K562 (cell line): ENCODE data around the gene ABCB9. TPM values are rescaled to one million over a fixed set of nuclear protein-coding genes. Genes with fewer than 3 reads are reported as not detected.

Experiments
- ATAC-seq: fragments of 200-7000 bp; cut with Tn5 transposase; 3 replicates; pipeline ENCODE4 v1.9.1; 2020; ENCODE audit warnings: moderate library complexity
- BruUV-seq: library from RNA; stranded (reverse); fragments of 400-500 nt; replicated peaks from 2 replicates; lab custom pipeline; 2021; lab: Mats Ljungman, UMichigan
- CTCF ChIA-PET: fragments of 300-600 bp; formaldehyde crosslinking; extraction: SDS; loops from one replicate; lab custom pipeline; 2021; ENCODE audit warnings: low intra/inter-chr PET ratio; lab: Yijun Ruan, JAX
- POLR2A ChIA-PET: fragments of 300-600, 350-650 bp; sonication (Branson Sonifier 250); formaldehyde crosslinking; extraction: SDS; loops from one replicate; lab custom pipeline; 2021; ENCODE audit warnings: antibody characterized with exemption, inconsistent platforms; lab: Yijun Ruan, JAX
- DNase-seq, 4 experiments: peaks; one replicate each; pipeline versions ENCODE4 v3.0.0 to v3.0.0-alpha.2; 2011 to 2018; ENCODE audit warnings: low spot score in 3 of 4, mixed read lengths in 3 of 4; ENCODE audit errors: extremely low read depth in 1 of 4
- FAIRE-seq: peaks from 2 replicates; lab custom pipeline; 2011; peaks lifted over from hg19 to GRCh38; lab: Jason Lieb, UNC
- H2AFZ ChIP-seq: 2 replicates; pipeline ENCODE4 v1.6.0; 2011; ENCODE audit warnings: low read depth, low read length, control low read depth, inconsistent platforms
- H3K27ac ChIP-seq: fragments of 200-600 bp; 3 replicates; pipeline ENCODE4 v1.8.0; 2011; ENCODE audit warnings: low read depth, mild to moderate bottlenecking, control low read depth, inconsistent platforms, low read length, moderate library complexity, mixed read lengths; ENCODE audit errors: extremely low read depth
- H3K27me3 ChIP-seq, 2 experiments: fragments of 300-600 bp in 1 of 2; 2 replicates in 1 of 2; 3 replicates in 1 of 2; pipeline versions ENCODE4 v1.6.0 to v1.8.0; 2011; ENCODE audit warnings: inconsistent platforms in 2 of 2, low read length in 2 of 2, mild to moderate bottlenecking in 1 of 2, mixed read lengths in 1 of 2, moderate library complexity in 1 of 2; ENCODE audit not compliant: control insufficient read depth in 2 of 2, insufficient read depth in 2 of 2
- H3K36me3 ChIP-seq: fragments of 300-600 bp; 3 replicates; pipeline ENCODE4 v1.8.0; 2011; ENCODE audit warnings: mild to moderate bottlenecking, low read length, inconsistent platforms; ENCODE audit not compliant: control insufficient read depth, insufficient read depth
- H3K4me1 ChIP-seq, 2 experiments: fragments of 200-600 bp in 1 of 2; replicated peaks in 1 of 2; 2 replicates in 1 of 2; 3 replicates in 1 of 2; pipeline versions ENCODE4 v1.5.1 to v1.8.0; 2011; ENCODE audit warnings: inconsistent platforms in 2 of 2, low read length in 2 of 2, mild to moderate bottlenecking in 1 of 2, mixed read lengths in 1 of 2, moderate library complexity in 1 of 2; ENCODE audit not compliant: control insufficient read depth in 2 of 2, insufficient read depth in 2 of 2
- H3K4me2 ChIP-seq: 2 replicates; pipeline ENCODE4 v1.6.1; 2011; ENCODE audit warnings: low read length, control low read depth, inconsistent platforms, mixed read lengths; ENCODE audit not compliant: insufficient read depth
- H3K4me3 ChIP-seq: fragments of 200-600 bp; sonication (generic), shearing (Covaris generic); 2 replicates; pipeline ENCODE4 v1.5.1; 2016; ENCODE audit warnings: control low read depth, inconsistent platforms
- H3K79me2 ChIP-seq: fragments of 200-600 bp; 3 replicates; pipeline ENCODE4 v1.8.0; 2011; ENCODE audit warnings: low read length, inconsistent platforms; ENCODE audit not compliant: control insufficient read depth, insufficient read depth
- H3K9ac ChIP-seq, 2 experiments: 2 replicates each; pipeline versions ENCODE4 v1.6.0 to v1.6.1; 2011; ENCODE audit warnings: low read depth in 2 of 2, low read length in 2 of 2, control low read depth in 1 of 2, inconsistent platforms in 1 of 2, mild to moderate bottlenecking in 1 of 2, mixed read lengths in 1 of 2; ENCODE audit not compliant: insufficient read depth in 1 of 2
- H3K9me1 ChIP-seq: one replicate; pipeline ENCODE4 v1.6.0; 2011; ENCODE audit warnings: inconsistent platforms, mild to moderate bottlenecking, low read length, moderate library complexity; ENCODE audit not compliant: control insufficient read depth, insufficient read depth
- H3K9me3 ChIP-seq: replicated peaks from 2 replicates; pipeline ENCODE4 v1.5.1; 2011; ENCODE audit warnings: low read depth, low read length, inconsistent platforms; ENCODE audit not compliant: control insufficient read depth, insufficient read depth
- H4K20me1 ChIP-seq: replicated peaks from 2 replicates; pipeline ENCODE4 v1.6.1; 2011; ENCODE audit warnings: low read length, inconsistent platforms, mixed read lengths; ENCODE audit not compliant: control insufficient read depth, insufficient read depth
- ASH1L ChIP-seq: fragments of 450-650 bp; IDR thresholded peaks from 2 replicates; pipeline ENCODE4 v1.6.1; 2018; ENCODE audit warnings: borderline replicate concordance, mild to moderate bottlenecking, low read depth; ENCODE audit not compliant: partially characterized antibody
- ATF4 ChIP-seq: fragments of 450-650 bp; formaldehyde crosslinking; IDR thresholded peaks from 2 replicates; pipeline ENCODE4 v1.4.0; 2022; ENCODE audit warnings: mild to moderate bottlenecking, moderate library complexity
- BRD4 ChIP-seq: fragments of 200-600 bp; sonication (generic); IDR thresholded peaks from 2 replicates; pipeline ENCODE4 v1.6.1; 2017; ENCODE audit warnings: inconsistent platforms
- GTF2E2 ChIP-seq: fragments of 200-800 bp; sonication (Bioruptor generic); IDR thresholded peaks from 2 replicates; pipeline ENCODE4 v1.6.1; 2016; ENCODE audit warnings: missing genetic modification characterization, missing compliant biosample characterization
- ILF3 ChIP-seq: fragments of 450-650 bp; IDR thresholded peaks from 2 replicates; pipeline ENCODE4 v1.6.1; 2018; ENCODE audit warnings: antibody characterized with exemption, mild to moderate bottlenecking, moderate library complexity, borderline replicate concordance
- TAL1 ChIP-seq: fragments of 450-650 bp; IDR thresholded peaks from 2 replicates; pipeline ENCODE4 v1.6.1; 2016; ENCODE audit warnings: mild to moderate bottlenecking
- ZFP1 ChIP-seq: fragments of 450-650 bp; formaldehyde crosslinking; IDR thresholded peaks from 2 replicates; pipeline ENCODE4 v1.4.0; 2020; ENCODE audit warnings: mild to moderate bottlenecking, mixed read lengths
- ZNF140 ChIP-seq: fragments of 250-450 bp; sonication (Bioruptor Pico); IDR thresholded peaks from 2 replicates; pipeline ENCODE4 v1.8.0; 2021; ENCODE audit warnings: moderate library complexity, mild to moderate bottlenecking, inconsistent platforms
- ZNF830 ChIP-seq: fragments of 250-450 bp; sonication (Bioruptor Pico); IDR thresholded peaks from 2 replicates; pipeline ENCODE4 v1.5.0; 2021; ENCODE audit warnings: mild to moderate bottlenecking
- WGBS: fragments of 100-300 bp; shearing (Covaris generic); methylation state at CpG from one replicate; pipeline ENCODE4 v1.1.6; 2016; ENCODE audit warnings: low coverage, mixed read lengths; ENCODE audit not compliant: insufficient coverage; ENCODE audit errors: missing lambda C conversion rate; 5-methylcytosine and 5-hydroxymethylcytosine counted together
- in situ Hi-C: fragments of 300-500 bp; cut with MboI; formaldehyde crosslinking; loops from 4 replicates; pipeline ENCODE4 v1.15.0; 2018; ENCODE audit warnings: inconsistent platforms, mixed read lengths
- intact Hi-C: fragments of 100-400 bp; cut with micrococcal nuclease; formaldehyde crosslinking; loops from 2 replicates; pipeline ENCODE4 v1.14.2; 2022
- polyA plus RNA-seq, 8 experiments: library from polyadenylated mRNA; depleted of rRNA in 4 of 8; stranded (reverse) in 5 of 8; unstranded in 3 of 8; fragments of >200 nt; fragmentation: Nextera tagmentation in 2 of 8; fragmentation: Illumina TruSeq in 1 of 8; extraction: Ambion mirVana in 2 of 8; extraction: Trizol in 1 of 8; gene quantifications; 2 replicates each; pipeline versions ENCODE4 v1.2.1 to v1.2.3, GENCODE V29; 2011 to 2014; ENCODE audit warnings: inconsistent platforms in 1 of 8, missing spikeins in 1 of 8
- total RNA-seq, 7 experiments: library from RNA; depleted of rRNA in 6 of 7; stranded (reverse); fragments of >200 nt in 6 of 7; fragmentation: Illumina TruSeq in 2 of 7; extraction: Trizol in 2 of 7; gene quantifications; 2 replicates each; pipeline versions ENCODE4 v1.2.1 to v1.2.3, GENCODE V29; 2011 to 2021; ENCODE audit warnings: low replicate concordance in 1 of 7
- TF ChIP-seq, protein P1 (sequence below): sonication (generic); formaldehyde crosslinking; IDR thresholded peaks from 2 replicates; pipeline ENCODE4 v1.8.0; 2022; ENCODE audit warnings: mild to moderate bottlenecking, missing genetic modification reagents, borderline replicate concordance

The ABCB9 gene
- total and polyA plus RNA-seq, 9 of the 15 experiments (the other 6 are each of a cell fraction or from before 2014, with no cell fraction given), result 0.20 to 12.6 (median 6.2) TPM

DNA sequence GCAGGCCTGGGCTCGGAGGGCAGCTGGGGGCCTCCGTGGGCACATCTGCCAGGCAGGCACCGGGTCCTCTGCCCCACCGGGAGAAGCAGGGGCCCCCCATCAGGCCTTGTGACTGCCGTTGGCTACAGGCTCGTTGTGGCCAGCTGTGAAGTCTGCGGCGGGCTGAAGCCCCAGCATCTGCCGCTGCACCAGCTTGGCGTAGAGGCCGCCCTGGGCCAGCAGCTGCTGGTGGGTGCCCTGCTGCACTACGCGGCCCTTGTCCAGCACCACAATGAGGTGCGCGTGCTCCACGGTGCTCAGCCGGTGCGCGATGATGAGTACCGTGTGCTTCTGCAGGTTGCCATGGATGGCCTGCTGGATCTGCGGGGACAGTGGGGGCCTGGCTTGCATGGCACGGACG, 36.5 kb downstream of the ABCB9 start:
- Histone ChIP-seq H3K9me3 (no peaks in the 10 kb centered on the region), H3K79me2 (no peaks in the 10 kb centered on the region), H3K27me3 (no peaks in the 10 kb centered on the region), H3K4me3 (no peak overlapping the region), H3K27ac (no peak overlapping the region), H3K4me1 (peaks cover 0 to 9% of the 10 kb centered on the region in 2 experiments; a peak in 1 of 5 replicates), H4K20me1 (no peaks in the 10 kb centered on the region), H3K4me2 (no peak overlapping the region), H3K9ac (peak overlapping the region in 1 of 2 experiments; percentile 64; a peak in 1 of 4 replicates), H3K36me3 (no peaks in the 10 kb centered on the region; the same call in 2 of the 3 replicates), H2AFZ (no peak overlapping the region), H3K9me1 (no peaks in the 10 kb centered on the region)
- FAIRE-seq, result no peak
- 80% methylated on average over 22 of the region's 23 CpGs for WGBS
- intact Hi-C loops (no loop called here), in situ Hi-C loops (no loop called here)
- DNase-seq, result no peak
- BruUV-seq, result no TSS peak
- ATAC-seq, result no peak
- TF ChIP-seq ZNF140 (CRISPR knock-in tag), result no peak
- TF ChIP-seq ZFP1 (CRISPR knock-in tag), result no peak
- TF ChIP-seq ILF3, result no peak
- no peak for TF ChIP-seq ZNF830
- no peak for TF ChIP-seq TAL1
- TF ChIP-seq, protein P1, sequence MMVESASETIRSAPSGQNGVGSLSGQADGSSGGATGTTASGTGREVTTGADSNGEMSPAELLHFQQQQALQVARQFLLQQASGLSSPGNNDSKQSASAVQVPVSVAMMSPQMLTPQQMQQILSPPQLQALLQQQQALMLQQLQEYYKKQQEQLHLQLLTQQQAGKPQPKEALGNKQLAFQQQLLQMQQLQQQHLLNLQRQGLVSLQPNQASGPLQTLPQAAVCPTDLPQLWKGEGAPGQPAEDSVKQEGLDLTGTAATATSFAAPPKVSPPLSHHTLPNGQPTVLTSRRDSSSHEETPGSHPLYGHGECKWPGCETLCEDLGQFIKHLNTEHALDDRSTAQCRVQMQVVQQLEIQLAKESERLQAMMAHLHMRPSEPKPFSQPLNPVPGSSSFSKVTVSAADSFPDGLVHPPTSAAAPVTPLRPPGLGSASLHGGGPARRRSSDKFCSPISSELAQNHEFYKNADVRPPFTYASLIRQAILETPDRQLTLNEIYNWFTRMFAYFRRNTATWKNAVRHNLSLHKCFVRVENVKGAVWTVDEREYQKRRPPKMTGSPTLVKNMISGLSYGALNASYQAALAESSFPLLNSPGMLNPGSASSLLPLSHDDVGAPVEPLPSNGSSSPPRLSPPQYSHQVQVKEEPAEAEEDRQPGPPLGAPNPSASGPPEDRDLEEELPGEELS (CRISPR knock-in tag), result no peak
- no peak for TF ChIP-seq GTF2E2 (tag)
- no peak for TF ChIP-seq ASH1L
- TF ChIP-seq BRD4, result no peak
- no peak for TF ChIP-seq ATF4 (CRISPR knock-in tag)
- POLR2A ChIA-PET, result no interaction called here
- CTCF ChIA-PET, result no interaction called here
